Skeletal muscle satellite cell (primary cell): ENCODE measurements around the gene ZNF516.

ENCODE experiments used
- H3K27me3 ChIP-seq: 2 replicates; pipeline ENCODE4 v1.7.0; 2013; ENCODE audit warnings: low read length; ENCODE audit not compliant: control insufficient read depth, insufficient read depth
- H3K36me3 ChIP-seq: 2 replicates; pipeline ENCODE4 v1.7.0; 2013; ENCODE audit warnings: mild to moderate bottlenecking, control low read depth, low read length; ENCODE audit not compliant: insufficient read depth
- H3K4me1 ChIP-seq: 2 replicates; pipeline ENCODE4 v1.7.0; 2013; ENCODE audit warnings: low read length; ENCODE audit not compliant: control insufficient read depth, insufficient read depth
- H3K4me2 ChIP-seq: 2 replicates; pipeline ENCODE4 v1.7.0; 2013; ENCODE audit warnings: mild to moderate bottlenecking, low read length
- H3K4me3 ChIP-seq: 2 replicates; pipeline ENCODE4 v1.7.0; 2013; ENCODE audit warnings: low read length
- H3K9ac ChIP-seq: 2 replicates; pipeline ENCODE4 v1.7.0; 2013; ENCODE audit warnings: mild to moderate bottlenecking, low read depth, low read length, moderate library complexity
- H3K9me3 ChIP-seq: replicated peaks from 2 replicates; pipeline ENCODE4 v1.7.0; 2013; ENCODE audit warnings: mild to moderate bottlenecking, control low read depth, low read length

The ZNF516 gene

DNA sequence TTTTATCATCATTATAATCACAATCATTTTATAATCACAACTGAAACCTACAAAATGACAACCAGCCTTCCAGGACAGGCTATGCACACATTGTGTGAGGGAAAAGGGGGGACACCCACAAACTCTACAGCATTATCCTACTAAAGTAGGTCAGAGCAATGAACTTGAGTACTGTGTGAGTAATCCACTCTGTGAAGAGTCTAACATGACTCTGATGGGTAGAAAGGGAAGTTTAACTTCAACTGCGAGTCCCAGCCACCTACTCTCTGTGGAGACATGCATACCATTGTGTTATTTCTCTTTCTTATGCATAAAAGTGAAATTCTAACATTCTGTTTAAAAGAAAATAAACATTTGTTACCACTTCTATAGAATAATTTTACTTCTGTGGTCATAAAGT, 177.9 kb downstream of the ZNF516 start:
- Histone ChIP-seq H3K9me3 (no peaks in the 10 kb centered on the region), H3K27me3 (peaks cover 12% of the 10 kb centered on the region), H3K36me3 (no peaks in the 10 kb centered on the region), H3K4me1 (no peaks in the 10 kb centered on the region), H3K9ac (no peak overlapping the region), H3K4me2 (no peak overlapping the region), H3K4me3 (no peak overlapping the region)

DNA sequence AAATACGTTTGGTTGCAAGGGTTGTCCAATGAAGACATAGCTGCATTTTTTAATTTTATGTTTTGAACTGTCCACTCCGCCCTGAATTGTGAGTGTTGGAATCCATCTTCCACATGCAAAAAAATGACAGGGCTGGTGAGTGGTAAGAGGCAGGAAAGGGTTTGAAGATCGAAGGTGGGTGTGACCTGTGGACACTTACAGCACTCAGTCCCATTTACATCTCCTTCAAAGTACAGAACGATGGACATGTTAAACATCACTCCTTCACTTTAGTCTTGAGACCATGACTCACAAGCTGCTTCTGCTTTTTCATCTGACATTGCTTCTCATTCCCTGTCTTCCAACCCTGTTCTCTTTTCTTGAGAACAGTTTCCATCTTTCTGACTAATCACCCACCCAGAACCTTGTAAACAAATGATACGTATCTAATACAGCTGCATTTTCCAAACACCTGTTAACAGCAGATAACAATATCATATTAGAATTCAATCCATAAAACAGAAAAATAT, 179.3 kb downstream of the ZNF516 start:
- Histone ChIP-seq H3K4me2 (no peak overlapping the region), H3K36me3 (no peaks in the 10 kb centered on the region), H3K9ac (no peak overlapping the region), H3K4me3 (no peak overlapping the region), H3K27me3 (peaks cover 12% of the 10 kb centered on the region), H3K4me1 (no peaks in the 10 kb centered on the region), H3K9me3 (no peaks in the 10 kb centered on the region)

DNA sequence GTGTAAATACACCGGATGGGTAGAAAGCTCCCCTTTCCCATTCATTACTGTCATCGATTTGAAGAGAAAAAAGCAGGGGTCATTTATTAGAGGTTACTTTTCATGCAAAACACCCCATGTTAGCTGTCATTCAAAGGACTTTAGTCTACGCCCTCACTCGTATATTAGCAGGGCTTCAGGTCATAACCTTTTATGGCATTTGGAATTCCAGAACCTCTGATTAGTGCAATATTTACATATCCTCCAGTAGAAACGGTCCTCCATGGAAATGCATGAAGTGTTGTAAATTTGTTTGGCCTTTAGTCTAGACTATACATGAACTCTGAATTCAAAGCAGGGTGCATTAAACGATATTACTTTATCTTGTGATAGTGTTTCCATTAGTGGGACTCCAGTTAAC, 180.5 kb downstream of the ZNF516 start:
- Histone ChIP-seq H3K4me1 (no peaks in the 10 kb centered on the region), H3K27me3 (peaks cover 12% of the 10 kb centered on the region), H3K9me3 (no peaks in the 10 kb centered on the region), H3K9ac (no peak overlapping the region), H3K4me3 (no peak overlapping the region), H3K4me2 (no peak overlapping the region), H3K36me3 (no peaks in the 10 kb centered on the region)

DNA sequence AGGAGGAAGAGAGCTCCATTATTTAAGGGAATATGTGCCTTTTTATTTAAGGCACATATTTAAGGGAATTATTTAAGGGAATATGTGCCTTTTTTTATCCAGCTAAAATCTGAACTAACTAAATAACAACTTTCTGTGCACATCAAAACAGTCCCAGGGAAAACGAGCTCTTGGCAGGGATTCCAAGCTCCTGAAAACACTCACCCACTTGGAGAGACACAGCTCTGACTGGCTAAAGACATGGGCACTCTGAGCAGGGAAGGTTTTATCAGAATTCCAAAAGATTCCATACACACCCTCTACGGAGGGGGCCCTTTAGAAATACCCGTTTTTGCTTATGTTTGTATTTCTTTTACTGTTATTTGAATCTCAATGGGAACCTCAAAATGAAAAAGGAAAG, 181.0 kb downstream of the ZNF516 start:
- Histone ChIP-seq H3K36me3 (no peaks in the 10 kb centered on the region), H3K4me2 (no peak overlapping the region), H3K27me3 (peaks cover 12% of the 10 kb centered on the region), H3K9me3 (no peaks in the 10 kb centered on the region), H3K4me1 (no peaks in the 10 kb centered on the region), H3K4me3 (no peak overlapping the region), H3K9ac (no peak overlapping the region)
